CD4-positive, alpha-beta T cell (primary cell): ENCODE results near the gene ESCO1. TPM values are rescaled to one million over a fixed set of nuclear protein-coding genes. Genes with fewer than 3 reads are reported as not detected.

Experiments
- ATAC-seq: fragments of 200-7000 bp; cut with Tn5 transposase; one replicate; pipeline ENCODE4 v1.10.0; 2022; ENCODE audit warnings: mild to moderate bottlenecking; ENCODE audit not compliant: poor library complexity
- CTCF ChIA-PET: fragments of 350-600 bp; sonication (Branson Sonifier 250); formaldehyde crosslinking; loops from one replicate; lab custom pipeline; 2021; ENCODE audit warnings: antibody characterized with exemption, inconsistent platforms; lab: Charles Lee
- POLR2A ChIA-PET: fragments of 350-600 bp; sonication (Branson Sonifier 250); formaldehyde crosslinking; loops from one replicate; lab custom pipeline; 2021; ENCODE audit warnings: antibody characterized with exemption, inconsistent platforms; lab: Charles Lee
- DNase-seq, 14 experiments: peaks; one replicate each; pipeline ENCODE4 v3.0.0-alpha.2; 2013 to 2020; ENCODE audit warnings: mixed read lengths in 2 of 14
- H3K27ac ChIP-seq, 2 donors: one replicate each; pipeline versions ENCODE4 v1.5.1 to v1.7.0; 2013; ENCODE audit warnings: low read length in 2 of 2, low read depth in 1 of 2, mild to moderate bottlenecking in 1 of 2
- H3K27me3 ChIP-seq, 2 experiments: 1 replicate in 1 of 2; 2 replicates in 1 of 2; pipeline versions ENCODE4 v1.6.1 to v1.7.0; 2013; ENCODE audit warnings: low read length in 2 of 2, control low read depth in 1 of 2, mild to moderate bottlenecking in 1 of 2, moderate library complexity in 1 of 2; ENCODE audit not compliant: insufficient read depth in 2 of 2, control insufficient read depth in 1 of 2
- H3K36me3 ChIP-seq: one replicate; pipeline ENCODE4 v1.6.1; 2013; ENCODE audit warnings: low read length, control low read depth; ENCODE audit not compliant: insufficient read depth
- H3K4me1 ChIP-seq: one replicate; pipeline ENCODE4 v1.6.1; 2013; ENCODE audit warnings: low read length, control low read depth; ENCODE audit not compliant: insufficient read depth
- H3K4me3 ChIP-seq: one replicate; pipeline ENCODE4 v1.5.1; 2013; ENCODE audit warnings: mild to moderate bottlenecking, low read length, moderate library complexity
- H3K9me3 ChIP-seq, 2 experiments: 1 replicate in 1 of 2; 2 replicates in 1 of 2; pipeline versions ENCODE4 v1.6.1 to v1.7.0; 2013; ENCODE audit warnings: low read length in 2 of 2, mild to moderate bottlenecking in 2 of 2, control low read depth in 1 of 2, moderate library complexity in 1 of 2; ENCODE audit not compliant: control insufficient read depth in 1 of 2, insufficient read depth in 1 of 2
- H3K27ac Mint-ChIP-seq: one replicate; pipeline ENCODE4 v1.8.0; 2020; ENCODE audit warnings: mixed read lengths
- H3K27me3 Mint-ChIP-seq: one replicate; pipeline ENCODE4 v1.8.0; 2021; ENCODE audit warnings: mixed read lengths
- H3K36me3 Mint-ChIP-seq: one replicate; pipeline ENCODE4 v1.8.0; 2021; ENCODE audit warnings: low read depth, mixed read lengths
- H3K4me1 Mint-ChIP-seq: one replicate; pipeline ENCODE4 v1.8.0; 2021; ENCODE audit warnings: low read depth, mixed read lengths
- H3K4me3 Mint-ChIP-seq: one replicate; pipeline ENCODE4 v1.8.0; 2020; ENCODE audit warnings: mild to moderate bottlenecking, mixed read lengths
- H3K9me3 Mint-ChIP-seq: one replicate; pipeline ENCODE4 v1.8.0; 2020; ENCODE audit warnings: mixed read lengths
- intact Hi-C, 2 experiments: fragments of 100-400 bp; cut with DNase I in 1 of 2; cut with micrococcal nuclease in 1 of 2; formaldehyde crosslinking; loops; one replicate each; pipeline versions ENCODE4 v1.15.1 to v1.9.0; 2023 to 2025; cut with DNase I, micrococcal nuclease
- total RNA-seq, 174 experiments: library from RNA in 2 of 174; stranded (reverse) in 2 of 174; gene quantifications; one replicate each; pipeline ENCODE4 v1.2.3 and lab custom pipeline; 2021 to 2026
- TF ChIP-seq, protein P1 (sequence below): fragments of 200-600 bp; IDR thresholded peaks from one replicate; pipeline ENCODE4 v1.8.0; 2022; ENCODE audit warnings: antibody characterized with exemption, mild to moderate bottlenecking

ESCO1 gene
- total RNA-seq, 2 experiments from 2014 or later = 31.7 to 32.8 TPM

DNA sequence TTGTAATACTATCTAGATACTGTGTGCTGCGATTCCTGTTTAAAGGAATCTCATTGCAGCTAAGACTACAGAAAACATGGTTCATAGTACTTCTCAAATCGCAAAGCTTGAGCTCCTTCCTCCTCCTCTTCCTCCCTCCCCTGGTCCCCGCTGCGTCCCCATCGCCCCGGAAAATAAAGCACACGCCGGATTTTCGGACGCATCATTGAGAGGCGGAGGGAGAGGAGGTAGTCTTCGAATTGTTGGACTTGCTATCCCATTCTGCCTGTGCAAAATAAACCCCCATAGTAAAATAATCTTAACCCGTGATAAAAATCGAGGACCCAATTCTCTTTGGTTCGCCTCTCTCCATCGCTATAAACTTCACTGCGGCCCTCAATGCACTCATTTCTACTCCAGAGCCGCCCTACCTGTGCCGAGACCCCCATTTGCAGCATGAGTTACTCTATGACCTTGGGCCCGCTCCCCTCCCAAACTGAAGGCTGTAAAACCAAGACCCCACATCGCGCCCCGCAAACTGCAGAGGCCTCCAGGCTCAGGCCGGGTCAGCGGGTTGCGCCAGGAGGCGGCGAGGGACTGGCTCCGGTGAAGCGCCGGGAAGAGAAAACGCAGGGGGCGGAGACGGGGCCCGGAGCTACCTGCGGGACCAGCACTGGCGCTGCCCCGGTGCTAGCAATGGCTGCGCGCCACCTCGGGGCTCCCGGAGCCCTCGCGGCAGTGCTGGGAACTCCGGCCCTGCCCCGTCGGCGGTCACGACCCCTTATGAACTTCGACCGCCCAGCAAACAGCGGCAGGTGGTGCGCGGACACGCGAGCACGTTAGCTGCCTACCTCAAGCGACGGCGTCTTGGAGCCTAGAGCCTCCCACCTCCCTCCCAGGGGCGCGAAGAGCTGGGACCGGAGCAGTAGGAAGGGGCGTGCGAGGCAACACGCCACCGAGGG, 649 bp downstream of the ESCO1 start:
- Mint-ChIP-seq H3K4me3 (peak overlapping the region; percentile 100), H3K36me3 (peaks cover 19% of the 10 kb centered on the region), H3K27ac (peak overlapping the region; percentile 99), H3K27me3 (no peaks in the 10 kb centered on the region), H3K9me3 (no peaks in the 10 kb centered on the region), H3K4me1 (peaks cover 54% of the 10 kb centered on the region)
- DNase-seq (peak in 4 of 14 experiments; percentile 40 to 85 (median 60)), ATAC-seq (peak; percentile 64)
- H3K27ac ChIP-seq = peak overlapping the region; percentile 97 to 98
- H3K9me3 ChIP-seq = no peaks in the 10 kb centered on the region
- POLR2A ChIA-PET = interaction anchor here (0.7 to 6.3 kb wide), 31 partner anchors 12 to 1853 kb away, joined by 3 to 184 read pairs (median 4); partner anchors contain the start of genes ABHD3, MIB1, RIOK3 and ROCK1
- TF ChIP-seq, protein P1, sequence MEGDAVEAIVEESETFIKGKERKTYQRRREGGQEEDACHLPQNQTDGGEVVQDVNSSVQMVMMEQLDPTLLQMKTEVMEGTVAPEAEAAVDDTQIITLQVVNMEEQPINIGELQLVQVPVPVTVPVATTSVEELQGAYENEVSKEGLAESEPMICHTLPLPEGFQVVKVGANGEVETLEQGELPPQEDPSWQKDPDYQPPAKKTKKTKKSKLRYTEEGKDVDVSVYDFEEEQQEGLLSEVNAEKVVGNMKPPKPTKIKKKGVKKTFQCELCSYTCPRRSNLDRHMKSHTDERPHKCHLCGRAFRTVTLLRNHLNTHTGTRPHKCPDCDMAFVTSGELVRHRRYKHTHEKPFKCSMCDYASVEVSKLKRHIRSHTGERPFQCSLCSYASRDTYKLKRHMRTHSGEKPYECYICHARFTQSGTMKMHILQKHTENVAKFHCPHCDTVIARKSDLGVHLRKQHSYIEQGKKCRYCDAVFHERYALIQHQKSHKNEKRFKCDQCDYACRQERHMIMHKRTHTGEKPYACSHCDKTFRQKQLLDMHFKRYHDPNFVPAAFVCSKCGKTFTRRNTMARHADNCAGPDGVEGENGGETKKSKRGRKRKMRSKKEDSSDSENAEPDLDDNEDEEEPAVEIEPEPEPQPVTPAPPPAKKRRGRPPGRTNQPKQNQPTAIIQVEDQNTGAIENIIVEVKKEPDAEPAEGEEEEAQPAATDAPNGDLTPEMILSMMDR = no peak
- H3K27me3 ChIP-seq = no peaks in the 10 kb centered on the region
- no peaks in the 10 kb centered on the region for H3K36me3 ChIP-seq
- CTCF ChIA-PET = interaction anchor here (0.6 to 4.8 kb wide), 21 partner anchors 11 to 380 kb away, joined by 3 to 104 read pairs (median 4); partner anchors contain the start of genes ABHD3, MIB1 and SNRPD1
- peak overlapping the region; percentile 96 for H3K4me3 ChIP-seq
- intact Hi-C loops = loop anchor here (5.0 kb wide), 3 partner anchors 142 to 1902 kb away; partner anchors contain the start of genes MIB1 (in 1 of the 2), RMC1 (in 1 of the 2) and ROCK1 (in 1 of the 2)
- peaks cover 32% of the 10 kb centered on the region for H3K4me1 ChIP-seq

DNA sequence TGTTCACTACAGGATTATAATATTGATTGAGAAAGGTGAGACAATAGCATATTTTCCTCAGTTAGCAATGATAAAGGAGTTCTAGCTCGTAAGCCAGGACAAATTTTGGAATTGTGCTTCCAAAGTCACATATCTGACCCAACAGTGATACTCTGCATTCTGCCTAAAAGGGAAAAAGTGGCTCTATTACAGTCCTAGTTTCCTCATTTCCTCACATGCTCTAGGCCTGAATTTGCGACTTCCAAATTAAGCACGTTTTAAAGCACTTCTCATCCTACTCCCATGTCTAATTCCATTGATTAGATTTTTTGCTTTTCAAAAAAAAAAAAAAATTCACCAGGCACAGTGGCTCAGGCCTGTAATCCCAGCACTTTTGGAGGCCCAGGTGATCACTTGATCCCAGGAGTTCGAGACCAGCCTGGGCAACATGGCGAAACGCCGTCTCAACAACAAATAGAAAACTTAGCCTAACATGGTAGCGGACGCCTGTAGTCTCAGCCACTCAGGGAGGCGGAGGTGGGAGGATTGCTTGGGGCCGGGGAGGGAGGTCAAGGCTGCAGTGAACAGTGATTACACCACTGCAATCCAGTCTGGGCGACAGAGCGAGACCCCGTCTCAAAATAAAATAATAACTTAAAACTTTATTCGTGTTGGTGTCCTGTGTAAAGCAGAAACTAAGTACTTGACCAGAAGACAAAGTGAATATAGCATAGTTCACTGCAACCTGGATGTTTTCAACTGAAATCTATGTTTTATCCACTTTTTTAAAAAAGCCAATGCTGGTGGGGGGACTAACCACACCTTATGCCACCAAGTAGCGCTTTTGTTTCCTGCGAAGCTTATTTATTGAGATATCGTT, 1.5 kb downstream of the ESCO1 start:
- H3K27me3 ChIP-seq = no peaks in the 10 kb centered on the region
- peak overlapping the region; percentile 97 to 98 for H3K27ac ChIP-seq
- DNase-seq = peak in 1 of 14 experiments; percentile 14
- ChIA-PET CTCF (interaction anchor here (4.8 kb wide), 1 partner anchor 12 kb away, joined by 104 read pairs; the partner anchor contains the start of gene SNRPD1), POLR2A (interaction anchor here (1.0 to 6.3 kb wide), 7 partner anchors 13 to 488 kb away, joined by 3 to 184 read pairs (median 40); partner anchors contain the start of genes ABHD3, MIB1, ROCK1 and SNRPD1)
- intact Hi-C loops = loop anchor here in 1 of 2 experiments (5.0 kb wide), 1 partner anchor 487 kb away; the partner anchor contains the start of gene ROCK1
- peaks cover 36% of the 10 kb centered on the region for H3K4me1 ChIP-seq
- no peaks in the 10 kb centered on the region for H3K9me3 ChIP-seq
- H3K36me3 ChIP-seq = no peaks in the 10 kb centered on the region
- H3K4me3 Mint-ChIP-seq = peak overlapping the region; percentile 100
- no peaks in the 10 kb centered on the region for H3K27me3 Mint-ChIP-seq
- peak overlapping the region; percentile 99 for H3K27ac Mint-ChIP-seq
- peaks cover 24% of the 10 kb centered on the region for H3K36me3 Mint-ChIP-seq
- H3K9me3 Mint-ChIP-seq = no peaks in the 10 kb centered on the region
- ATAC-seq = no peak
- peak overlapping the region; percentile 96 for H3K4me3 ChIP-seq
- TF ChIP-seq, protein P1 = no peak
- peaks cover 56% of the 10 kb centered on the region for H3K4me1 Mint-ChIP-seq
